HT-29 (cell line): ENCODE data around the gene APPL2. TPM values are rescaled to one million over a fixed set of nuclear protein-coding genes. Genes with fewer than 3 reads are reported as not detected.

ENCODE experiments used
- DNase-seq: peaks from one replicate; pipeline ENCODE4 v3.0.0-alpha.2; 2015; ENCODE audit warnings: low spot score
- total RNA-seq: library from RNA; depleted of rRNA; stranded (reverse); fragments of >200 nt; shearing (Covaris generic); gene quantifications from 2 replicates; pipeline ENCODE4 v1.2.3, GENCODE V29; 2014

APPL2 gene
- total RNA-seq, 1 experiment from 2014 or later, result 13.3 TPM

- no peak for DNase-seq
Measured at GRCh38 chr12:105222726-105223351, 13.1 kb downstream of the APPL2 start.

GRCh38 chr12:105222284-105222655 is 13.7 kb downstream of the APPL2 start:
- DNase-seq, result no peak

- no peak for DNase-seq
Measured at GRCh38 chr12:105221583-105222283, 14.2 kb downstream of the APPL2 start.

GRCh38 chr12:105220929-105221290 is 15.1 kb downstream of the APPL2 start:
- no peak for DNase-seq

- DNase-seq, result no peak
Measured at GRCh38 chr12:105220150-105220928, 15.6 kb downstream of the APPL2 start.

- DNase-seq, result peak; percentile 70
Measured at GRCh38 chr12:105219261-105220028, 16.5 kb downstream of the APPL2 start.

GRCh38 chr12:105218434-105218833 is 17.5 kb downstream of the APPL2 start:
- DNase-seq, result no peak

GRCh38 chr12:105214670-105215375 is 21.2 kb downstream of the APPL2 start:
- DNase-seq, result peak; percentile 99

- peak; percentile 89 for DNase-seq
Measured at GRCh38 chr12:105214148-105214547, 21.8 kb downstream of the APPL2 start.

- no peak for DNase-seq
Measured at GRCh38 chr12:105212438-105212837, 23.5 kb downstream of the APPL2 start.

GRCh38 chr12:105209091-105209490 is 26.9 kb downstream of the APPL2 start:
- no peak for DNase-seq

GRCh38 chr12:105206686-105207374 is 29.1 kb downstream of the APPL2 start:
- no peak for DNase-seq

GRCh38 chr12:105205322-105206048 is 30.5 kb downstream of the APPL2 start:
- peak; percentile 40 for DNase-seq

GRCh38 chr12:105204916-105205315 is 31.1 kb downstream of the APPL2 start:
- no peak for DNase-seq

- no peak for DNase-seq
Measured at GRCh38 chr12:105204127-105204526, 31.8 kb downstream of the APPL2 start.

GRCh38 chr12:105202202-105202601 is 33.8 kb downstream of the APPL2 start:
- no peak for DNase-seq

- DNase-seq, result no peak
Measured at GRCh38 chr12:105201299-105201698, 34.7 kb downstream of the APPL2 start.

- DNase-seq, result no peak
Measured at GRCh38 chr12:105200385-105200784, 35.6 kb downstream of the APPL2 start.

GRCh38 chr12:105198961-105199360 is 37.0 kb downstream of the APPL2 start:
- no peak for DNase-seq

- DNase-seq, result no peak
Measured at GRCh38 chr12:105196090-105196489, 39.9 kb downstream of the APPL2 start.
